WI38 (cell line): Measurements from ENCODE around the gene SNX24.
A peak's percentile ranks its signal among the peaks of the same experiment; 100 is the strongest.

Experiments used
- H3K4me3 ChIP-seq: 2 replicates; pipeline ENCODE4 v1.5.1; 2011; ENCODE audit warnings: low read depth, mild to moderate bottlenecking, control low read depth, low read length
- CTCF ChIP-seq: IDR thresholded peaks from 2 replicates; pipeline ENCODE4 v1.5.1; 2012; ENCODE audit warnings: low read depth, mild to moderate bottlenecking, control low read depth, low read length

SNX24 gene

GRCh38 chr5:122836947-122837346 lies 8.5 kb upstream of the SNX24 start:
- H3K4me3 ChIP-seq, result no peak overlapping the region
- TF ChIP-seq CTCF, result no peak

GRCh38 chr5:122839731-122840130 lies 5.7 kb upstream of the SNX24 start:
- no peak overlapping the region for H3K4me3 ChIP-seq
- no peak for TF ChIP-seq CTCF

- H3K4me3 ChIP-seq, result no peak overlapping the region
- TF ChIP-seq CTCF, result no peak
These were observed 3.3 kb upstream of the SNX24 start for GRCh38 chr5:122842016-122842580.

- peak overlapping the region; percentile 82 for H3K4me3 ChIP-seq
- TF ChIP-seq CTCF, result no peak
These were observed 1.1 kb upstream of the SNX24 start for GRCh38 chr5:122844136-122844909.

- H3K4me3 ChIP-seq, result peak overlapping the region; percentile 82
- no peak for TF ChIP-seq CTCF
These were observed 544 bp upstream of the SNX24 start for GRCh38 chr5:122844910-122845228.

GRCh38 chr5:122846051-122846550 lies 688 bp downstream of the SNX24 start:
- no peak for TF ChIP-seq CTCF
- peak overlapping the region; percentile 82 for H3K4me3 ChIP-seq

GRCh38 chr5:122847687-122848081 lies 2.3 kb downstream of the SNX24 start:
- no peak for TF ChIP-seq CTCF
- no peak overlapping the region for H3K4me3 ChIP-seq
